Progenitor cell of endocrine pancreas (in vitro differentiated cells): Measurements from ENCODE around the gene MSMP. TPM values are rescaled to one million over a fixed set of nuclear protein-coding genes. Genes with fewer than 3 reads are reported as not detected.

Experiments
- DNase-seq: peaks from one replicate; pipeline ENCODE4 v3.0.0; 2021; ENCODE audit warnings: low spot score; ENCODE audit not compliant: unreplicated experiment
- H3K27ac Mint-ChIP-seq: 2 replicates; pipeline ENCODE4 v1.8.0; 2021; ENCODE audit warnings: mild to moderate bottlenecking, moderate library complexity, mixed read lengths
- H3K27me3 Mint-ChIP-seq: 2 replicates; pipeline ENCODE4 v1.8.0; 2021; ENCODE audit warnings: mixed read lengths
- H3K36me3 Mint-ChIP-seq: 2 replicates; pipeline ENCODE4 v1.8.0; 2022; ENCODE audit warnings: mixed read lengths; ENCODE audit not compliant: insufficient read depth
- H3K4me1 Mint-ChIP-seq: 2 replicates; pipeline ENCODE4 v1.8.0; 2021; ENCODE audit warnings: low read depth, mixed read lengths
- H3K4me3 Mint-ChIP-seq: 2 replicates; pipeline ENCODE4 v1.8.0; 2021; ENCODE audit warnings: low read depth, mild to moderate bottlenecking, moderate library complexity, mixed read lengths
- H3K9me3 Mint-ChIP-seq: 2 replicates; pipeline ENCODE4 v1.8.0; 2021; ENCODE audit warnings: low read depth, mixed read lengths
- CTCF ChIP-seq: fragments of 200-600 bp; sonication (generic); IDR thresholded peaks from one replicate; pipeline ENCODE4 v1.5.0; 2021; ENCODE audit warnings: antibody characterized with exemption, mild to moderate bottlenecking; ENCODE audit not compliant: unreplicated experiment
- long read RNA-seq: library from polyadenylated mRNA; unstranded; transcript quantifications from one replicate; pipeline ENCODE4 v2.0.0, GENCODE V29; 2020
- total RNA-seq: library from RNA; stranded (reverse); gene quantifications from 2 replicates; pipeline ENCODE4 v1.2.1, GENCODE V29; 2021

The MSMP gene
- not detected in 2 replicates for total RNA-seq
- long read RNA-seq, result 0 reads

- Mint-ChIP-seq H3K27me3 (no peaks in the 10 kb centered on the region), H3K27ac (no peak within 1 kb of the TSS), H3K4me1 (peaks cover 22% of the 10 kb centered on the region), H3K36me3 (peaks cover 15% of the 10 kb centered on the region), H3K9me3 (no peaks in the 10 kb centered on the region), H3K4me3 (no peak within 1 kb of the TSS)
- no peak for DNase-seq
- no peak for TF ChIP-seq CTCF
Measured at GRCh38 chr9:35754264-35754663, at the start of gene MSMP. MSMP (minus strand) TSS chr9:35754276; CDS start chr9:35754129, 147 bp downstream.

GRCh38 chr9:35801328-35802128, 47.5 kb upstream of the MSMP start:
- H3K36me3 Mint-ChIP-seq, result peaks cover 14% of the 10 kb centered on the region
- H3K27ac Mint-ChIP-seq, result no peak overlapping the region
- no peak overlapping the region for H3K4me3 Mint-ChIP-seq
- no peak for DNase-seq
- TF ChIP-seq CTCF, result no peak
- peaks cover 6% of the 10 kb centered on the region for H3K4me1 Mint-ChIP-seq
- no peaks in the 10 kb centered on the region for H3K27me3 Mint-ChIP-seq
- H3K9me3 Mint-ChIP-seq, result no peaks in the 10 kb centered on the region

- Mint-ChIP-seq H3K4me1 (peaks cover 6% of the 10 kb centered on the region), H3K4me3 (no peak overlapping the region), H3K9me3 (no peaks in the 10 kb centered on the region), H3K36me3 (peaks cover 14% of the 10 kb centered on the region), H3K27ac (peak overlapping the region; percentile 79), H3K27me3 (no peaks in the 10 kb centered on the region)
- TF ChIP-seq CTCF, result no peak
- no peak for DNase-seq
Measured at GRCh38 chr9:35800530-35800929, 46.5 kb upstream of the MSMP start.

- DNase-seq, result no peak
- no peak for TF ChIP-seq CTCF
- H3K9me3 Mint-ChIP-seq, result no peaks in the 10 kb centered on the region
- H3K4me3 Mint-ChIP-seq, result no peak overlapping the region
- H3K36me3 Mint-ChIP-seq, result peaks cover 9% of the 10 kb centered on the region
- H3K27me3 Mint-ChIP-seq, result no peaks in the 10 kb centered on the region
- H3K27ac Mint-ChIP-seq, result no peak overlapping the region
- H3K4me1 Mint-ChIP-seq, result peaks cover 6% of the 10 kb centered on the region
Measured at GRCh38 chr9:35798658-35799374, 44.7 kb upstream of the MSMP start.

GRCh38 chr9:35797311-35798109, 43.4 kb upstream of the MSMP start:
- Mint-ChIP-seq H3K4me3 (no peak overlapping the region), H3K9me3 (no peaks in the 10 kb centered on the region), H3K27me3 (peaks cover 3% of the 10 kb centered on the region), H3K27ac (peak overlapping the region; percentile 13), H3K36me3 (peaks cover 9% of the 10 kb centered on the region), H3K4me1 (peaks cover 6% of the 10 kb centered on the region)
- TF ChIP-seq CTCF, result no peak
- no peak for DNase-seq
